Esophagus squamous epithelium (tissue), 5 donors: ENCODE results near the gene RYR3. TPM values are rescaled to one million over a fixed set of nuclear protein-coding genes. Genes with fewer than 3 reads are reported as not detected.

Experiments used
- DNase-seq: peaks from one replicate; lab custom pipeline; 2025; lab: John Stamatoyannopoulos, UW
- H3K27ac ChIP-seq, 4 donors: fragments of 200-600 bp; sonication (generic); one replicate each; pipeline ENCODE4 v1.5.1; 2016 to 2019; ENCODE audit warnings: mild to moderate bottlenecking in 1 of 4
- H3K27me3 ChIP-seq, 4 donors: fragments of 200-600 bp; sonication (generic); 1 replicate in 3 of 4; 2 replicates in 1 of 4; pipeline versions ENCODE4 v1.5.1 to v1.6.0; 2017 to 2021; ENCODE audit warnings: antibody characterized with exemption in 1 of 4
- H3K36me3 ChIP-seq, 3 donors: fragments of 200-600 bp; sonication (generic); one replicate each; pipeline ENCODE4 v1.5.1; 2016 to 2019
- H3K4me1 ChIP-seq, 3 donors: fragments of 200-600 bp; sonication (generic); one replicate each; pipeline ENCODE4 v1.5.1; 2017 to 2019
- H3K4me3 ChIP-seq, 4 donors: fragments of 200-600 bp; sonication (generic); 1 replicate in 3 of 4; 2 replicates in 1 of 4; pipeline ENCODE4 v1.5.1; 2016 to 2019; ENCODE audit warnings: mild to moderate bottlenecking in 2 of 4, moderate library complexity in 1 of 4
- H3K9me3 ChIP-seq, 3 donors: fragments of 200-600 bp; sonication (generic); one replicate each; pipeline ENCODE4 v1.5.1; 2016 to 2019
- POLR2A ChIP-seq, 4 donors: fragments of 450-650 bp; IDR thresholded peaks; one replicate each; pipeline ENCODE4 v1.6.1; 2017; ENCODE audit warnings: antibody characterized with exemption in 4 of 4, mild to moderate bottlenecking in 4 of 4, moderate library complexity in 3 of 4
- WGBS, 2 donors: methylation state at CpG; one replicate each; pipeline ENCODE4 v1.1.5; 2018; 5-methylcytosine and 5-hydroxymethylcytosine counted together
- intact Hi-C: fragments of 100-400 bp; cut with DNase I; formaldehyde crosslinking; loops from one replicate; pipeline ENCODE4 v1.15.0; 2022
- small RNA-seq, 4 donors: library from RNA; depleted of rRNA; stranded (forward); fragments of <200 nt; gene quantifications; one replicate each; pipeline ENCODE3, GENCODE V24; 2016
- total RNA-seq, 4 donors: library from RNA; depleted of rRNA; stranded (reverse); fragments of >200 nt; gene quantifications; one replicate each; pipeline ENCODE4 v1.1.0, GENCODE V29; 2016
- TF ChIP-seq, protein P1 (sequence below), 6 experiments: fragments of 450-650 bp in 4 of 6; fragments of 200-600 bp in 2 of 6; sonication (generic) in 2 of 6; IDR thresholded peaks; one replicate each; pipeline ENCODE4 v1.5.1; 2016 to 2019; ENCODE audit warnings: antibody characterized with exemption in 6 of 6, mild to moderate bottlenecking in 4 of 6, moderate library complexity in 4 of 6
- donor health status: DM: yes; HTN: yes; CAD: no.

Gene RYR3
- total RNA-seq, 4 donors from 2014 or later = 0.15 to 4.2 (median 0.43) TPM

GRCh38 chr15:33908406-33908805 is 597.6 kb downstream of the RYR3 start:
- DNase-seq = no peak
- Histone ChIP-seq H3K4me3 (no peak overlapping the region), H3K36me3 (no peaks in the 10 kb centered on the region), H3K9me3 (no peaks in the 10 kb centered on the region), H3K27ac (no peak overlapping the region), H3K27me3 (no peaks in the 10 kb centered on the region), H3K4me1 (peaks cover 0 to 5% (median 0%) of the 10 kb centered on the region in 3 donors)
- TF ChIP-seq POLR2A (IDR thresholded peaks at IDR 0.05) = no peak
- TF ChIP-seq, protein P1, sequence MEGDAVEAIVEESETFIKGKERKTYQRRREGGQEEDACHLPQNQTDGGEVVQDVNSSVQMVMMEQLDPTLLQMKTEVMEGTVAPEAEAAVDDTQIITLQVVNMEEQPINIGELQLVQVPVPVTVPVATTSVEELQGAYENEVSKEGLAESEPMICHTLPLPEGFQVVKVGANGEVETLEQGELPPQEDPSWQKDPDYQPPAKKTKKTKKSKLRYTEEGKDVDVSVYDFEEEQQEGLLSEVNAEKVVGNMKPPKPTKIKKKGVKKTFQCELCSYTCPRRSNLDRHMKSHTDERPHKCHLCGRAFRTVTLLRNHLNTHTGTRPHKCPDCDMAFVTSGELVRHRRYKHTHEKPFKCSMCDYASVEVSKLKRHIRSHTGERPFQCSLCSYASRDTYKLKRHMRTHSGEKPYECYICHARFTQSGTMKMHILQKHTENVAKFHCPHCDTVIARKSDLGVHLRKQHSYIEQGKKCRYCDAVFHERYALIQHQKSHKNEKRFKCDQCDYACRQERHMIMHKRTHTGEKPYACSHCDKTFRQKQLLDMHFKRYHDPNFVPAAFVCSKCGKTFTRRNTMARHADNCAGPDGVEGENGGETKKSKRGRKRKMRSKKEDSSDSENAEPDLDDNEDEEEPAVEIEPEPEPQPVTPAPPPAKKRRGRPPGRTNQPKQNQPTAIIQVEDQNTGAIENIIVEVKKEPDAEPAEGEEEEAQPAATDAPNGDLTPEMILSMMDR (IDR thresholded peaks at IDR 0.05) = no peak
- intact Hi-C loops = no loop called here
- 45 to 53% methylated on average over 3 of the region's 3 CpGs for WGBS, 2 donors

- no peak overlapping the region for H3K27ac ChIP-seq
- TF ChIP-seq, protein P1 (IDR thresholded peaks at IDR 0.05) = no peak
- TF ChIP-seq POLR2A (IDR thresholded peaks at IDR 0.05) = no peak
- no peaks in the 10 kb centered on the region for H3K36me3 ChIP-seq
- no peak overlapping the region for H3K4me3 ChIP-seq
- no peaks in the 10 kb centered on the region for H3K9me3 ChIP-seq
- intact Hi-C loops = no loop called here
- WGBS, 2 donors = 47 to 61% methylated on average over 3 of the region's 3 CpGs
- H3K27me3 ChIP-seq = no peaks in the 10 kb centered on the region
- H3K4me1 ChIP-seq = peaks cover 0 to 13% (median 0%) of the 10 kb centered on the region in 3 donors
- DNase-seq = no peak
Observed at GRCh38 chr15:33910741-33911140, 600.0 kb downstream of the RYR3 start.

DNA sequence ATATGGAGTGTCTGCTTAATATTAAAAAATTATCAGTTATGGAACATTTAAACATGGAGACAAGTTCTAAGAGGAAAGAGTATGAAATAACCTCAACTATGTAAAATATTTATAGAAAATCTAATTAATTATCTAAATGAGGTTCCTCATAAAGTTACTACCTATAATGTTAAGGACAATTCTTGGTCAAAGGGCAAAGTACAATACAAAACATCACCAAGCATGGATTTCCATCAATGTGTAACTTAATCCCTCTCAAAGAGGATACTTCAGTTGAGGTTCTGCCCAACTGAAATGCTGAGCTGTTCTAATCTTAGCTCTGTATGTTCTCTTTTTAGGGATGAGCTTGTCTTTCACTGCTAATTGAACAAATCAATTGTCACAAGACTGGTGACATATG is 601.6 kb downstream of the RYR3 start:
- Histone ChIP-seq H3K27ac (no peak overlapping the region), H3K4me3 (no peak overlapping the region), H3K9me3 (no peaks in the 10 kb centered on the region), H3K4me1 (peaks cover 0 to 18% (median 0%) of the 10 kb centered on the region in 3 donors), H3K27me3 (no peaks in the 10 kb centered on the region), H3K36me3 (no peaks in the 10 kb centered on the region)
- TF ChIP-seq, protein P1 (IDR thresholded peaks at IDR 0.05) = no peak
- no peak for TF ChIP-seq POLR2A (IDR thresholded peaks at IDR 0.05)
- no peak for DNase-seq
- intact Hi-C loops = no loop called here

DNA sequence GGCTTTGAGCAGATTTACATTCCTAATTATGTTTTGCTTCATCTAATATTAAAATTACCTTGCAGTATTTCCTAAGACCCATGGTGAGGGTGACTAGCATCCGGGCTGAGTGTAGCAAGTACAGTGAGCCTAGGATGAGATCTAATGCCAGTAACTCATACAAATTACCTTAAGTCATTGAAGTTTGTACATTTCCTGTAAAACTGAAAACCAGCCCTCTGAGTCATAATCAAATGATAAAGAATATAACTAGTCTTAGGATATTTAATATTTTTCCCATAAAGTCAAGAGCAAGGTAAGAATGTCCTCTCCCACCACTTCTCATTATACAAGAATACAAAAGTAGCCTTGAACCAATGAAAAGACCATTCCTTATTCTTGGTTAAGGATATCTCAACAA is 602.7 kb downstream of the RYR3 start:
- Histone ChIP-seq H3K27ac (no peak overlapping the region), H3K27me3 (no peaks in the 10 kb centered on the region), H3K36me3 (no peaks in the 10 kb centered on the region), H3K4me3 (no peak overlapping the region), H3K4me1 (peaks cover 0 to 18% (median 0%) of the 10 kb centered on the region in 3 donors), H3K9me3 (no peaks in the 10 kb centered on the region)
- no peak for DNase-seq
- TF ChIP-seq, protein P1 (IDR thresholded peaks at IDR 0.05) = no peak
- no peak for TF ChIP-seq POLR2A (IDR thresholded peaks at IDR 0.05)
- intact Hi-C loops = no loop called here
- 67 to 70% methylated on average over 1 of the region's 1 CpG for WGBS, 2 donors

Small RNAs within 50 kb of the gene (small RNA-seq; reads per million reads assigned to genes)
- 0 reads per million in 4 donors for gene RF00019

Other genes with a start within 250 kb of the RYR3 start
- 10 to 100 TPM in 1 of 4 donors, 1 to 10 TPM in 3; 4.3 to 10.1 (median 8.8) TPM for gene FMN1, start 116.3 kb upstream of the RYR3 start, total RNA-seq